ENCODE data around the gene STOML1.

GRCh38 chr15:74035121-74036017, 43.3 kb upstream of the STOML1 start:
- no peak for TF ChIP-seq POLR2AphosphoS5 (IDR thresholded peaks at IDR 0.05; ENCODE audit: borderline replicate concordance, low read depth, low read length)
- no peak for TF ChIP-seq EZH2 (IDR thresholded peaks at IDR 0.05)
- TF ChIP-seq FOXP2 (optimal IDR thresholded peaks at IDR 0.05; ENCODE audit: control extremely low read depth, extremely low read length, insufficient read depth) = no peak

All from SK-N-MC (cell line).